Activated CD8-positive, alpha-beta memory T cell treated with anti-CD3 and anti-CD28 coated beads, Interleukin-2, amount 50 U/mL, for 1 hour (primary cell): ENCODE data around the gene PLXND1.
"Not testable (repeated sequence)": the region's sequence is repeated elsewhere in the genome, so short reads cannot be mapped to it uniquely, and the experiment has no call there.

ENCODE experiments used
- DNase-seq: peaks from one replicate; pipeline ENCODE4 v3.0.0-alpha.2; 2020; ENCODE audit errors: extremely low read depth

Gene PLXND1

DNA sequence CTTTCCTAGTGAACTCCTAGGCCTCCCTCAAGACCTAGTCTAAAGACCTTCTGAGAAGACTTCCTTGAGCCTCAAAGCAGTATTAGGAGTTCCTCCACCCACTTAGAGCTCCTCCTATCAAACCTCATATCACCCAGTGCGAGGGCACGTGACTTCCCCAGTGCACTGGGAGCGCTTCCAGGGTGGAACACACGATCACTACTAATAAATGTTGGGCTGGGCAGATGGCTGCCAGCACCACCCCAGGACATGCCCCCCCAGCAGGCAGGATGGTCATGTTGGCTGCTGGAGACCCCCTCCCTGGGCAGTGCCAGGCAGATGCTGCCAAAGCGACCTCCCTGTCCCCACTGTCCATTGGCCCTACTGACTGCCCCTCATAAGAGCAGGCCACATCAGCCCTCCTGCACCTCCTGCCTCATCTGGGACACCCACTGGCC is 8.5 kb upstream of the PLXND1 start:
- no peak for DNase-seq

DNA sequence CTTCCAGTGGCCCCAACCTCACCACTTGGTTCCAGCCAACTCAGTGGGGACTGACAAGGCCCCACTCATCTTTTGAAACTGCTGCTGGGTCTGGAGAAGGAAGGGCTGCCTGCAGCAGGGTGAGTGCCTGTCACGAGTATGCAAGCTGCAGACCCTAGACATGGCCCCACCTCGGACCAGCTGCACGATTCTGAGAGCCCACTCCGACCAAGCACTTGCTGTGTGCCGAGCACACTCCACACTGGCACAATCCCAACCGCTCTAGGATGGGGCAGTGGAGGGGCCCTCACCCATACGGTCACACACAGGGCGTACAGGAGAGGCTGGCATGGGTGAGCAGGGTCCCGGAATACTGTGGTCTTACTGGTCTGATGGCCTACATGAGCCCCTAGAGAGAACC is 8.0 kb upstream of the PLXND1 start:
- DNase-seq = no peak

DNA sequence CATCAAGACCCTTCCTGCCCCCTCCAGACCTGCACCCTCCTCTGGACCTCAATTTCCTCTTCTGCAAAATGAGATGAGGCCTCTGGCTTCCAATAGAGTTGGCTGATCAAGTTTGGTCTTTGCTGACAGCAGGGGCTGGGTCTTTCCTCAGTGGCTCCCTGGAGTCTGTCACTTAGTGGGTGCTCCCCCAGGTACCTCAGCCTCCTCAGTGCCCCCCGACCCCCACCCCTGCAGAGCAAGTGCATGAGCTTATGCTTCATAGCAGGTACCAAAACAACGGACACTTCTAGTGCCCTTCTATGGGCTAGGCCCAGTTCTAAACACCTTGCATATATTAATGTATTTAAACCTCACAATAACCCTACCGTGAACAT is 6.9 kb upstream of the PLXND1 start:
- no peak for DNase-seq

DNA sequence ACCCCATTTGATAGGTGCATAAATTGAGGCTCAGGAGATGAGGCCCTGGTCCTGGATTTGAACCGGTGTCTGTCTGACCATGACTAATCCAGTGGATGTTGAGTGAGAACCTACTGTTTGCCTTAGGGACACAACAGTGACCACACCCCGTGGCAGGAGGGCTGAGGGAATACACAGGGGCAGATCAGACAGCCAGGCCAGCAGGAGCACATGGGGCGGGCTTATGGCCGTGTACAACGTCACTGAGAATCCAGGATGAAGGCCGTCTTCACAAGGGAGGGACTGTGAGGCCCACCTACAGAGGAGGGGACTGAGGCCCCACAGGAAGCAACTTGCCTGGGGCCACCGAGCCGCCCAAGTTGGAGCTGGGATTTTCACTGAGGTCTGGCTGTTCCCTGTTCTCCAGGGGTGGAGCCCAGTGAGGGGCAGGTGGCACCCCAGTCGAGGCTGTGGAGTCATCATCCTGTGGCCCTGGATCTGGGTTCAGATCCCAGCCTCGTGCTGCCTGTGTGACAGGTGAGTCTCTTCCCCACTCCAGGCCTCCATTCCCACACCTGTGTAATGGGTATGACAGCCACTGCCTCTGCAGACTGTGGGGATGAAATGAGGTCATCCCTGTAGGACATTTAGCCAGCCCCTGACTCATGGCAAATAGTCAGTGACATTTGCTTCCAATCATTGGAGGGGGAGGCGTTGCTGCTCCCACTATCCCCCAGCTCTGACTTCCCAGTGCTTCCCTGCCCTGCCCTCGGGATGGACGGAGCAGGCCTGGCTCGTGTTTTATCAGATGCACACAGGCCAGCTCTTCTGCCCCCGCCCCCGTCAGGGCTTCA is 6.3 kb upstream of the PLXND1 start:
- no peak for DNase-seq

DNA sequence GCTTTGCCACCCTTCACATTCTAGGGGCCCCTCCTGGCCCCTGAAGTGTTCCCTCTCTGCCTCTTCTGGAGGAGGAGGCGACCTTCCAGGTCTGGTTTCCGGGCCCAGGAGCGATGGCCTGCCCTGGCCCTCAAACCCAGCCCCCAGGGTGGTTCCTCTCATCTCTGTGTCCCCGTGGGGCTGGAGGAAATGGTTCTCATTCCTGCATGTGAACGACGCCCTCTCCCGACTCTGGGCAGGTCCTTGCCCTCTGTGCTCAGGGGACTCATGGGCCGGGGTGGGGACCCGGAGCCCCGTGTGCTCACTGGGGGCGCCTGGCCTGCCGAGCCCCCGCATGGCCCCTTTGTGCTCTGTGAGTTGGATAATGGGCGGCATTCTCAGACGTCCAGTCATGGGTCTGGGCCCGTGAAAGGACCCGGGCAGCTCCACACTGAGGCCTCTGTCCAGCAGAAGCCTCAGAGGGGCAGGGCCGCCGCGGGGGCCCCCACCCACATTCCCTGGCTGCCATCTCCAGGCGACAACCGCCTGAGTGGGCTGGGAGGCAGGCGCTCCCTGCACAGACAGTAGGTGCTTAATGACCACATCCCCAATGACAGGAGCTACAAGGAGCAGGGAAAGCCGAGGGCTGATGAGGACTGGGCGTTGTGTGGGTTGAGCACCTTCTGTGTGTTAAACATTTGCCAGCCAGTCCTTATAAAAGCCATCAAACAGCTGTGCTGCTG is 5.5 kb upstream of the PLXND1 start:
- no peak for DNase-seq

DNA sequence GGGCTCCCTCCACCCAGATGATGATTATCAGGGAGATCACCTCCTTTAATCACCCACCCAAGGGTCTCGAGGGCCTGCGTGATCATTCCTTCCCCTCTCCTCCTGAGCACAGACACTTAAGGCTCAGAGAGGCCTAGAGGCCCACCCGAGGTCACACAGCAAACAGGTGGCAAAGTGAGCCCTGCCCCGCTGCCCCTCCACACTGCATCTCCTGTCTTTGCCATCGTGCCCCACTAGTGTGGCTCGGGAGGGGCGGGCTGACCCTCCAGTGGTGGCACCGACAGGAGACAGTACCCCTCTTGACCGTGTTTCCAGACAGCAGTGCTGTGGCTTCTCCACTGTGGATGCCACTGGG is 4.9 kb upstream of the PLXND1 start:
- no peak for DNase-seq

DNA sequence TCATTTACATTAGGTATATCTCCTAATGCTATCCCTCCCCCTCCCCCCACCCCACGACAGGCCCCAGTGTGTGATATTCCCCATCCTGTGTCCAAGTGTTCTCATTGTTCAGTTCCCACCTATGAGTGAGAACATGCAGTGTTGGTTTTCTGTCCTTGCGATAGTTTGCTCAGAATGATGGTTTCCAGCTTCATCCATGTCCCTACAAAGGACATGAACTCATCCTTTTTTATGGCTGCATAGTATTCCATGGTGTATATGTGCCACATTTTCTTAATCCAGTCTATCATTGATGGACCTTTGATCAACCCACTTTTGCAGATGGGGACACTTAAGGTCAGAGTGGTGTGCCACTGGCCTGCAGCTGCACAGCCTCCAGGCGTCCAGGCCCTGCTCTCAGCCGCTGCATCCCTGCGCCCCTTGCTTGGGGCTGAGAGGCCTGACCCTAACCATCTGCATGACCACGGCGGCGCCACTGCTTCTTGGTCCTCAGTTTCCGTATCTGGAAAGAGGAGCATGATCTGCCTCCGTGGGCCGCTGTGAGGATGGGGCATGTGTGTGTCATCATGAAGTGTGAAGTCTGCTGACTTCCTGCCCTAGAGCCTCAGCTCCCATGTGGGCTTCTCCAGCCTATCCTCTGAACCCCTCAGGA is 4.4 kb upstream of the PLXND1 start:
- DNase-seq = not testable (repeated sequence)

DNA sequence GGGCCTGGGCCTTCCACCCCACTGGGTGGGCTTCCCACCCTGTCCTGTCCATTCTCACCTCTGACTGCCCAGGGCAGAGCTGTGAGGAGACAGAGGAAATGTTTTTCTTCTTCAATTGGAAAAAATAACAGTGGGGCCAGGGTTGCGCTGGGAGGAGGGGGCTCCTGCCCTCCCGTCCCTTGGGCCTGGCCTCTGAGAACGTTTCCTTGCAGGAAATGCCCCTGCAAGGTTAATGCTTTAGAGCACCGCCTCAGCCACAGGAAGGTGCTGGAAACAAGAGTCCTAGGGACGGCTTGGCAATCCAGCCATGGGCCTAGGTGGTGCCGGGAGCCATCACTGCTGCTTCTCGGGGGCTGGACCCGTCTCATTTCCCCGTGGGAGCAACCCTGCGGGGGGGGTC is 3.8 kb upstream of the PLXND1 start:
- DNase-seq = no peak

DNA sequence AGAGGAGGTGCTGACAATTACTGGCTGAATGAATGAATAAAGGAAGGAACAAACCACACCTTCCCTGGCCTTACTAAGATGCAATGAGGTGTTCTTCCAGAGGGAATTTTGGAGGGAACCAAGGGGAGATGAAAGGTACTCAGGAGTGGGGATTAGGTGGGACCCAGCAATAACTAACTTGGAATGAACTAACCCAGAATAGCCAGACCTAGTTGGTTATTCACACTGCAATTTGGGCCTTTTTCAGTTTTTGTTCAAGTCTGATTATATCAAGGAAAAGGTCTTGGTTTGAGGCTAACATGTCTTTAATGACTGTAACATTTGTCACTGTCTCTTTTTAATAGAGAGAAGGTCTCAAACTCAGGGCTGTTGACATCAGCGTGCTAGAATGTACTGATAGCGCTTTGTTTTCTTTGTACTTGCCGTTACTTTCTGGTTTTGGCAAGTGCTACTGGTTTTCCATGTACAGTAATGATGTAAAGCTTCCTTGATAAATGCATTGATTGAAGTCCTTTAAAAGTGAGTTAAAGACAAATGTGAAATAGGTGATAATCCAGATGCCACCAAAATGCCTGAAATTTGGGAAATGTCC is 3.2 kb upstream of the PLXND1 start:
- DNase-seq = no peak

DNA sequence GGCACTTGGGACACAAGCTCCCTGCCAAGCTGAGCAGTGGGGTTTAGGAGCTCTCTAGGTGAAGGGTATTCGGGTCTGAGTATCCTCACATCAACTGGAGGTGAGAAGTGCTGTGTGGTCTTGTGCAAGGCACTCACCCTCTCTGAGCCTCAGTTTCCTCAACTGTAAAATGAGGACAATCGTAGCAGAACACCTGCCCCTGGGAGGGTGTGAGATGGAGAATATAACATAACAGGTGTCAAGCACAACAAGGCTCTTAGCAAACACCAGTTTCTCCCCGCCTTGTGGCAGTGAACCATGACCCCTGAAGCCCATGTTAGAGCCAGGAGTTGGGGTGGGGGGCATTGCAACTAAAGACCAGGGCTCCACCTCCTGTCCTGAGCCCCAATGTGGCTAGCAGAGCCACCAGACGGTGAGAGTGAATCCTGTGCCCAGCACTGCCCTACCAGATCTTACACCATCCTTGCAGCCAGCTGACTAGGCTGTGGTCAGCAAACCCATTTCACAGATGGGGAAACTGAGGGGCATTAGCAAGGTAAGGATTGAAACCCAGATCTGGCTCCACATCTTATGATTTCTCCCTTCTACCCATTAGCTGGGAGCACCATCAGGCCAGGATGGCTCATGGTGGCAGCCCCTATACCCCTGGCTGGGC is 2.6 kb upstream of the PLXND1 start:
- no peak for DNase-seq

DNA sequence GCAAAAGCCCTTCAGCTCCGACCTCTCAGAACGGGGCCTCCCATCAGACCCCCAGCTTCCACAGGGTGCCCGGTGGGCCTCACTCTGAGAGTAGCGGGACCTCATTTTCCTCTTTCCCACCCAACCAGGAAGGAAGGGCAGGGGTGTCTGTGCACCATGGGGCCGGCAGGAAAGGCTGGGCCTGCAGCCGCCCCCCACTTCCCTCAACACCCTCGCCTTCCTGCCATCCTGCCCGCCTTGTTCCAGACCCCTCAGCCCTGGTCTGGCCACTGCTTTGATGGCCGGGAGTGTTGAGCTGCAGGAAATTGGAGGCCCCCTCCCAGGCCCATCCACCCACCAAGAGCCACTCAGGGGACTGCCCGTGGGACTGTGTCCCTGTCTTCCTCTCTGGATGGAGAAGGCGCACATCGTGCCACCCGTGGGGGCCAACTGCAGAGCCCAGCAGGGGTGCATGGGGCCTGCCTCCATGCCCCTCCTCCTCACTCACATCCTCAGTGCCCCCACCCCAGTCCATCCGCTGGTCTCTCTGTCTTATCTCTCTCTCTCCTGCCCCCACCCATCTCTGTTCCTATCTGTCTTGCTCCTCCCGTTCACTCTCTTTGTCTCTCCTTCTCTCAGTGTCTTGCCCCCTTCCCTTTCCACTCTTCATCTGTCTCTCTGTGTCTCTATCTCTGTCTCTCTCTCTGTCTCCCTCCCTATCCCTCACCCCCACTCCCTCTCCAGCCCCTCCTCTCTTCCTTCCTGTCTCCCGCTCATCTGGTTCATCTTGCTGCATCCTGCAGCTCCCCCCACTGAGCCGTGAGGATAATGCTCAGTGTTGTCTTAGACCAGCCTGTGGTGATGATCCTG is 1.8 kb upstream of the PLXND1 start:
- DNase-seq = no peak

DNA sequence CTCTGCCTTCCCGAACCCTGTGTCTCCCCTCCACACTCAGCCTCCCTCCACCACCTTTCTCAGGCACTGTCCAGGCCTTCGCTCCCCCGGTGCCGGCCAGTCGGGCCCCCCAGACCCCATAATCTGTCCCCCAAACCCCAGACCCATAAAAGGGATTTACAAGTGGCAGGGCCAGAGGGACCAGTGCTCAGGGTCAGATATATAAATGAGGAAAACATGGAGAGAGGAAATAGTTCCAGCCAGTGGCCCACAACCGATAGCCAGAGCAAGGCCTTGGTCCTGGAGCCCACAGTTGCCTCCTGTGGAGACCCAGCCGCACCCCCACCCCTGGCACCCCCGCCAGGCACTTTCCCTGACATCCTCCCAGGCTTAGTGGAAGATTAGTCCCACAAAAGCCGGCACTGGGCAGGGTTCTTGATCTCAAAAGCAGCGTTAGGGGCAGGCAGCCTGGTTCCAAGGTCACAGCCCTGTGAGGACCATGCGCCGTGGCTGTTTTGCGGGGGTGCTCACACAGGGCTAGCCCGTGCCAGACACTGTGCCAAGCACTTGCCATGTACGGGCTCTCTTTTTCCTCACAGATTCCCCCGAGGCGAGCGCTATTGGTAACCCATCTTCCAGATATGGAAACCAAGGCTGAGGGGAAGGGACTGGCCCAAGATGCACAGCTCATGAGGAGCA is 1.1 kb upstream of the PLXND1 start:
- DNase-seq = no peak

DNA sequence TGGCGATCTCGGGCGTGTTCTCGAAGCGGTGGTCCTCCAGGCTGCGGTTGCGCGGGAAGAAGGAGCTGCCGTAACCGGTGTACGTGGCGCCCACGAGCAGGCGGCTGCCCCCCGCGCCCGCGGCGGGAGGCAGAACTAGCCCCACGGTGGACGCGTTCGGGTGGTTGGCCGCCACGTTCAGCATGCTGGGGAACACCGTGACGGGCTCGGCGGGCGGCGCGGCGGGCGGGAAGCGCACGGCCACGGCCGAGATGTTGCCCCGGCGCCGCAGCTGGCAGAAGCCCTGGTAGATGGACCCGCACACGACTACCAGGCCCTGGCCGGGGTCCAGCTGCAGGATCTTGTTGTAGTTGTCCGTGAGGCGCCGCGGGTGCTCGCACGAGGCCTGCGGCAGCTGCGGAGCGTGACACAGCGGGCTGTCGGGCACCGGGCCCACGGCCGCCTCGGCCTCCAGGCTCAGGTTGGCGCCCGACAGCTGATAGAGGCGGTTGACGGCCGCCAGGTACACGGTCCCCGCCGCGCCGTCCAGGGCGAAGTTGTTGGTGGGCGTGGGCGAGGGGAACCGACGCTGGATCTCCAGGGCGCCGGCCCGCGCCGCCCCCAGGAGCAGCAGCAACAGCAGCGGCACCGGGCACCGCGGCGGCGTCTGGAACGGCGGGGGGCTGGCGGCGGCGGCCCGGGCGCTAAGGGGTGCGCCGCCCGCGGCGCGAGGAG is 397 bp downstream of the PLXND1 start:
- DNase-seq = no peak

DNA sequence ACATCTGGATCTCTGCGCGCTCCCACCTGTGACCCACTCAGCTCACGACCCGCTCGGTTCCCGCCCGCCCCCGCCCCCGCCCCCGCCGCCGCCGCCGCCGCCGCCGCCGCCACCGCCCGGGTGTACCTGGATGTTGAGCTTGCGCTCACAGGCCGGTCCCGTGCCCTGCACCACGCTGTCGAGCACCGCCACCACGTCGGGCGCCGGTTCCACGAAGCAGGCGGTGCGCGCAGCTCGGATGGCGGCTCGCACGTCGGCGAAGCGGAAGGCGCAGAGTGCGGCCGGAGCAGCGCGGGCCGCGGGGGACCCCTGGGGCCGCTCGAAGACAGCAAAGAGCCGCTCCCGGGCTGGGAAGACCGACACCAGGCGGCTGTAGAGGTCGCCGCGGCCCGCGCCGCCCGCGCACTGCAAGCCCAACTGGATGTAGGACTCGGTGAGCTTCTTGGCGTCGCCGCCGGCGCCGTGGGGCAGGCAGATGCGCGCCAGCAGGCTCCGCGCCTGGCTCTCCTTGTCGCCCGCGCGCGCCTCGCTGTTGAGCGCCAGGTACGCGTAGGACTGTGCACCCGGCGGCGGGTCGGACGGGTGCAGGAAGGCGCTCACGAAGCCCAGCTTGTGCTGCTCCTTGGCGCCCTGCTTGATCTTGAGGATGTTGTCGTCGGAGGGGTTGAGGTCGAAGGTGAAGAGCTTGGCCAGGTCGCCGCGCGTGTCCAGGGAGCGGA is 1.1 kb downstream of the PLXND1 start:
- no peak for DNase-seq

DNA sequence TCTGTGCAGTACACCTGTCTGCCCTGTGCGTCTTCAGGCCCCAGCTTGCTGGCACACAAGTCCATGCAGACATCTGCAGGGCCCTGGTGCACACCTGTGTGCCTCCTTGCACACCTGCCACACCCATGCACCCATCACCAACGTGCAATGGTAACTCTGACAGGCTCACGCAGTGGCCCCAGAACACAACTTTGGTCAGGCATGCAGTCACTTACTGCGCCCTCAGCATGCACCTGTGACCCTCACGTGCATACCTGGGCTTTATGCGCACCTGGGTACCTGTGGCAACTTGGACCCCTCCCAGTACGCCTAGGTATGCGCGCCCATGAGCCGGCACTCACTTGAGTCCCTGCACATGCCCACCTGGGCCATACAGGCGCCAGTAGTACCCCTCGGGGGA is 1.7 kb downstream of the PLXND1 start:
- no peak for DNase-seq

DNA sequence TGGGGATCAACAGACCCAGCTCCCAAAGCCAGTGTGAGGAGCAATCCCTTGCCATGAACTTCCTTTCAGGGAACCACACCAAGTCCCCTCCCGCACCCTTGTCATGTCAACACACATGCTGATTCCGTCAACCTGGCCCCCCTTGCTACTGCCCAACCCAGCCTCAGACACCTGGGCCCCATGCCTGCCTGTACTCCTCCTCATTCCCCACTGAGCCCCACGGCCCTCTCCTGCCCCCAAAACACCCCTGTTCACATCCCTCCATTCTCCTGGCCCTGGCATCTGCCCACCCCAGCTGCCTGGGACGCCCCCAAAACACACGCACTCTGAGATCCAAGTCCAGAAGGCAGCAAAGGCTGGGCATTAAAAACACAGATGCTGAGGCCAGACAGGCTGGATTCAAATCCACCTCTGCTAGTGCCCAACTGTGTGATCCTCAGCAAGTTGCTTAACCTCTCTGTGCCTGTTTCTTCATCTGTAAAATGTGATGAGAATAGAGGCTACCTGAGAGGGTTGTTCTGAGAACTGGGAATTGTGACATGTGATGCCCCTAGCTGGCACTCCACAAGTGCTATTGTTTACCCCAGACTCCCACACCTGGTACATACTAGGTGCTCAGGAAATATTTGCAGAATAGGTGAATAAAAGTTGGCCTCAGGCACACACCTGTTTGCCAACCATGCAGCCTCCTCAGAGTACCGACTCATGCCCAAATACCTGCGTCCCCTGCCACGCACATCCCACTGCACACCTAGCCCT is 2.3 kb downstream of the PLXND1 start:
- no peak for DNase-seq

DNA sequence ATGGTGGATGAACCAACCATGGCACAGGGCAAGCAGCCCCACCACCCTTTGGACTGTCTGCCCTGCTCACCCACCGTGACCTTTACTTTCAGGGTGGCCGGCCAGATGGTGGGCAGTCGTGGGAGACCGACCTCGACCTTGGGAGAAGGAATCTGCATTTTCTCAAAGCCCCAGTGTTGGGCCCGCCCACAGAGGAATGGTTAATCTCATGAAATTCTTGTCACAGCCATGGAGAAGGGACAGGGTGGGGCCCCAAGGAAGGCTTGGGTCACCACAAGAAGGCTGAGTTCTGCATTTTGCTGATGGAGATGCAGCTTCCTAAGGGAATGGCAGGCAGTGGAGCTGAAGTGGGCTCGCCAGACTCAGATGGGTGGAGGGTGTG is 2.9 kb downstream of the PLXND1 start:
- DNase-seq = no peak

DNA sequence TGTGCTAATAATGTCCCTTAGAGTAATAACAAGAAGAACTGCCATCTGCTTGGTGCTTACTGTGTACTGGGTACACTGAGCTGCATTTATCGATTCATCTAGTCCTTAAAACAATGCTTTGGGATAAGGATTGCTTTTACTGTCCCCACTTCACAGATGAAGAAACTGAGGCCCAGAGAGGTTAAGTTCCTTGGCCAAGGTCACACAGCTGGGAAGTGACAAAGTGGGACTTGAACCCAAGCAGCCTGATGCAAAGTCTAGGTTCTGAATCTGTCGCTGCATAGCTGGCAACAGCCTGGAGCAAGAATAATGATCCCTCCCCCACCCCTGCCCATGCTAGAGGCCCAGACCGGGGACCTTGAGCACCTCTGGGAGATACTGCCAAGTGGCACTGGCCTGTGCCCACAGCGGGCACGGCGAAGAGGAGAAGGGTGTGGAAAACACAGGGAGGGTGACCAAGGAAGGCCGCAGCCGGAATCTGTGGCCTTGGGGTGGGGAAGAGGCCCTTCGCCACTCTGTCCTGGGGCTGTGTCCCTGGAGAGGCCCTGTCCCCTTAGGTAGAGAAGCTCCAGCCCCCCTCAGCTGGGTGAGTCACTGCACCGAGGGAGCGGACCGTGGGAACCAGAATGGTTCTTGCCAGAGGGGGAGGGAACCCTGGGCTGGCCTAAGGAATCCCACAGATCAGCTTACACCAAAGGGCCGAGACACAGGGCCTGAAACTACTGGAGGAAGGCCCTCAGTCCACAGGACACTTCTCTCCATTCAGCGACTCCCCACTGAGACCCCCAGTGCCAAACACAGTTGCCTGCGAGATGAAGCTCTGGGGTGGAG is 3.5 kb downstream of the PLXND1 start:
- no peak for DNase-seq
